GM12878 (cell line): Measurements from ENCODE around the gene DNAJC15. TPM values are rescaled to one million over a fixed set of nuclear protein-coding genes. Genes with fewer than 3 reads are reported as not detected.

Source experiments
- ATAC-seq: fragments of 200-7000 bp; cut with Tn5 transposase; 3 replicates; pipeline ENCODE4 v1.9.1; 2020; ENCODE audit warnings: mild to moderate bottlenecking, moderate library complexity
- BruUV-seq: library from RNA; stranded (reverse); fragments of 400-500 nt; replicated peaks from 2 replicates; lab custom pipeline; 2021; lab: Mats Ljungman, UMichigan
- CTCF ChIA-PET: fragments of 300-600 bp; sonication (Branson Sonifier 250); formaldehyde crosslinking; extraction: SDS; loops from one replicate; lab custom pipeline; 2021; ENCODE audit warnings: inconsistent platforms; lab: Yijun Ruan, JAX
- POLR2A ChIA-PET: fragments of 350-600 bp; formaldehyde crosslinking; extraction: SDS; loops from one replicate; lab custom pipeline; 2021; ENCODE audit warnings: inconsistent platforms; lab: Charles Lee
- RAD21 ChIA-PET: fragments of 300-600 bp; sonication (Branson Sonifier 250); formaldehyde crosslinking; loops from one replicate; lab custom pipeline; 2023; ENCODE audit warnings: antibody characterized with exemption; ENCODE audit not compliant: unreplicated experiment; lab: Charles Lee
- SMC1A ChIA-PET: fragments of 300-600 bp; sonication (Branson Sonifier 250); formaldehyde crosslinking; loops from one replicate; lab custom pipeline; 2023; ENCODE audit not compliant: unreplicated experiment, uncharacterized antibody; lab: Charles Lee
- DNase-seq: peaks from one replicate; pipeline ENCODE4 v3.0.0-alpha.2; 2011; ENCODE audit warnings: low read depth, low spot score
- FAIRE-seq: peaks from 3 replicates; lab custom pipeline; 2011; peaks lifted over from hg19 to GRCh38; lab: Jason Lieb, UNC
- H2AFZ ChIP-seq: 2 replicates; pipeline ENCODE4 v1.6.0; 2011; ENCODE audit warnings: low read depth, low read length, control low read depth; ENCODE audit not compliant: control insufficient read depth
- H3K27ac ChIP-seq: 2 replicates; pipeline ENCODE4 v1.5.1; 2011; ENCODE audit warnings: control low read depth; ENCODE audit not compliant: control insufficient read depth, insufficient read depth
- H3K27me3 ChIP-seq, 2 experiments: replicated peaks in 1 of 2; 2 replicates each; pipeline versions ENCODE4 v1.6.0 to v1.6.1; 2011; ENCODE audit warnings: low read length in 1 of 2; ENCODE audit not compliant: control insufficient read depth in 2 of 2, insufficient read depth in 2 of 2
- H3K36me3 ChIP-seq, 2 experiments: 2 replicates each; pipeline ENCODE4 v1.5.1; 2011; ENCODE audit warnings: low read length in 1 of 2; ENCODE audit not compliant: control insufficient read depth in 2 of 2, insufficient read depth in 2 of 2
- H3K4me1 ChIP-seq: 2 replicates; pipeline ENCODE4 v1.6.1; 2011; ENCODE audit warnings: mild to moderate bottlenecking, low read length, moderate library complexity, mixed read lengths; ENCODE audit not compliant: control insufficient read depth, insufficient read depth
- H3K4me2 ChIP-seq: 2 replicates; pipeline ENCODE4 v1.6.0; 2011; ENCODE audit warnings: control low read depth; ENCODE audit not compliant: control insufficient read depth, insufficient read depth
- H3K4me3 ChIP-seq: fragments of 200-600 bp; sonication (generic); 2 replicates; pipeline ENCODE4 v1.5.1; 2016
- H3K79me2 ChIP-seq: 2 replicates; pipeline ENCODE4 v1.6.0; 2011; ENCODE audit warnings: low read length; ENCODE audit not compliant: control insufficient read depth, insufficient read depth
- H3K9ac ChIP-seq: 2 replicates; pipeline ENCODE4 v1.8.0; 2011; ENCODE audit warnings: low read length, control low read depth, mixed read lengths; ENCODE audit not compliant: control insufficient read depth, insufficient read depth
- H3K9me3 ChIP-seq: replicated peaks from 3 replicates; pipeline ENCODE4 v1.5.1; 2011; ENCODE audit warnings: mild to moderate bottlenecking, low read length; ENCODE audit not compliant: control insufficient read depth, insufficient read depth
- H4K20me1 ChIP-seq: 2 replicates; pipeline ENCODE4 v1.6.0; 2011; ENCODE audit not compliant: control insufficient read depth, insufficient read depth
- ASH2L ChIP-seq: fragments of 300-600, 200-600 bp; sonication (generic); IDR thresholded peaks from 2 replicates; pipeline ENCODE4 v1.6.1; 2017; ENCODE audit warnings: low read depth, mild to moderate bottlenecking, borderline replicate concordance
- BCL3 ChIP-seq: IDR thresholded peaks from 2 replicates; pipeline ENCODE4 v1.6.1; 2011; ENCODE audit warnings: borderline replicate concordance, low read depth, mild to moderate bottlenecking, moderate library complexity, low read length; ENCODE audit not compliant: insufficient read depth, poor library complexity, severe bottlenecking
- BRCA1 ChIP-seq: IDR thresholded peaks from 2 replicates; pipeline ENCODE4 v1.6.1; 2011; ENCODE audit warnings: low read depth, low read length, improper control_type of control experiment
- CHD4 ChIP-seq: fragments of 200-600 bp; sonication (generic); IDR thresholded peaks from 2 replicates; pipeline ENCODE4 v1.6.1; 2016; ENCODE audit warnings: mild to moderate bottlenecking
- E2F8 ChIP-seq: fragments of 450-650 bp; IDR thresholded peaks from 2 replicates; pipeline ENCODE4 v1.6.1; 2018; ENCODE audit warnings: mild to moderate bottlenecking, low read depth, moderate library complexity; ENCODE audit not compliant: partially characterized antibody
- EZH2 ChIP-seq: IDR thresholded peaks from 2 replicates; pipeline ENCODE4 v1.6.1; 2012; ENCODE audit warnings: low read depth, mild to moderate bottlenecking, control low read depth, inconsistent platforms, low read length, borderline replicate concordance; ENCODE audit not compliant: control insufficient read depth
- HDGF ChIP-seq: fragments of 450-650 bp; IDR thresholded peaks from 2 replicates; pipeline ENCODE4 v1.6.1; 2016; ENCODE audit warnings: antibody characterized with exemption
- IKZF1 ChIP-seq: fragments of 450-650 bp; conservative IDR thresholded peaks from 2 replicates; pipeline ENCODE4 v1.6.1; 2017; ENCODE audit warnings: antibody characterized with exemption, mild to moderate bottlenecking
- KLF5 ChIP-seq: fragments of 450-650 bp; IDR thresholded peaks from 2 replicates; pipeline ENCODE4 v1.6.1; 2014; ENCODE audit warnings: mild to moderate bottlenecking; ENCODE audit not compliant: partially characterized antibody
- MYB ChIP-seq: fragments of 150-350 bp; IDR thresholded peaks from 2 replicates; pipeline ENCODE4 v1.6.1; 2014; ENCODE audit warnings: mild to moderate bottlenecking, low read depth, low read length, borderline replicate concordance
- RELA ChIP-seq: fragments of 450-650 bp; IDR thresholded peaks from 2 replicates; pipeline ENCODE4 v1.8.0; 2014; ENCODE audit warnings: borderline replicate concordance; ENCODE audit not compliant: partially characterized antibody
- SIX5 ChIP-seq: IDR thresholded peaks from 2 replicates; pipeline ENCODE4 v1.6.1; 2011; ENCODE audit warnings: mild to moderate bottlenecking, low read depth, low read length, moderate library complexity; ENCODE audit not compliant: severe bottlenecking
- SP1 ChIP-seq: IDR thresholded peaks from one replicate; pipeline ENCODE4 v1.6.1; 2011; ENCODE audit warnings: low read depth, low read length
- ZBTB4 ChIP-seq: fragments of 450-650 bp; formaldehyde crosslinking; IDR thresholded peaks from 2 replicates; pipeline ENCODE4 v1.4.0; 2022; ENCODE audit warnings: mild to moderate bottlenecking, moderate library complexity
- ZNF217 ChIP-seq: fragments of 450-650 bp; IDR thresholded peaks from 2 replicates; pipeline ENCODE4 v1.6.1; 2017; ENCODE audit warnings: antibody characterized with exemption, mild to moderate bottlenecking
- ZZZ3 ChIP-seq: IDR thresholded peaks from 2 replicates; pipeline ENCODE4 v1.6.1; 2011; ENCODE audit warnings: low read depth; ENCODE audit not compliant: control insufficient read depth, insufficient read length
- in situ Hi-C: fragments of 300-500 bp; cut with MboI; formaldehyde crosslinking; loops from 9 replicates; pipeline ENCODE4 v1.14.3; 2018; ENCODE audit warnings: mixed read lengths
- intact Hi-C: fragments of 100-400 bp; cut with micrococcal nuclease; formaldehyde crosslinking; loops from one replicate; pipeline ENCODE4 v1.14.2; 2022; ENCODE audit not compliant: unreplicated experiment
- polyA plus RNA-seq, 11 experiments: library from polyadenylated mRNA; depleted of rRNA in 4 of 11; unstranded in 6 of 11; stranded (reverse) in 5 of 11; fragments of >200 nt; fragmentation: Nextera tagmentation in 4 of 11; fragmentation: Illumina TruSeq in 1 of 11; extraction: Ambion mirVana in 4 of 11; extraction: Trizol in 1 of 11; gene quantifications; 1 replicate in 1 of 11; 2 replicates in 10 of 11; pipeline versions ENCODE4 v1.2.1 to v1.2.3, GENCODE V29; 2011 to 2016; ENCODE audit warnings: inconsistent platforms in 2 of 11, missing spikeins in 2 of 11, low read depth in 1 of 11
- total RNA-seq, 4 experiments: library from RNA; depleted of rRNA in 3 of 4; stranded (reverse); fragments of >200 nt in 3 of 4; fragmentation: Illumina TruSeq in 1 of 4; extraction: Trizol in 1 of 4; gene quantifications; 2 replicates each; pipeline versions ENCODE4 v1.2.1 to v1.2.3, GENCODE V29; 2013 to 2021

DNAJC15 gene
- total and polyA plus RNA-seq, 10 of the 15 experiments (the other 5 are each of a cell fraction or from before 2014, with no cell fraction given) = 13.1 to 104 (median 54.4) TPM

GRCh38 chr13:42981853-42982252 lies 41.5 kb upstream of the DNAJC15 start (continued):
- TF ChIP-seq E2F8 (no peak), KLF5 (no peak), EZH2 (no peak)

GRCh38 chr13:42984026-42984425 lies 39.4 kb upstream of the DNAJC15 start:
- CTCF ChIA-PET = interaction anchor here (0.7 kb wide), 1 partner anchor 13 kb away, joined by 4 read pairs; no protein-coding TSS in a partner anchor
- no peaks in the 10 kb centered on the region for H4K20me1 ChIP-seq
- POLR2A ChIA-PET = interaction anchor here (0.5 to 1.5 kb wide), 2 partner anchors 13 to 14 kb away, joined by 3 read pairs; no protein-coding TSS in a partner anchor
- H3K4me1 ChIP-seq = peaks cover 14% of the 10 kb centered on the region
- no peaks in the 10 kb centered on the region for H3K27me3 ChIP-seq
- no peak overlapping the region for H3K9ac ChIP-seq
- RAD21 ChIA-PET = no interaction called here
- DNase-seq = no peak
- no peak for FAIRE-seq
- peaks cover 14% of the 10 kb centered on the region for H3K79me2 ChIP-seq
- BruUV-seq = no TSS peak
- H3K9me3 ChIP-seq = no peaks in the 10 kb centered on the region; the same call in 1 of the 3 replicates
- H3K4me2 ChIP-seq = no peak overlapping the region
- SMC1A ChIA-PET = interaction anchor here (2.5 kb wide), 1 partner anchor 9 kb away, joined by 9 read pairs; no protein-coding TSS in a partner anchor
- H3K36me3 ChIP-seq = peaks cover 0 to 10% of the 10 kb centered on the region in 2 experiments; a peak in 1 of 4 replicates
- intact Hi-C loops (no loop called here), in situ Hi-C loops (no loop called here)
- H3K4me3 ChIP-seq = no peak overlapping the region
- H2AFZ ChIP-seq = no peak overlapping the region
- H3K27ac ChIP-seq = no peak overlapping the region
- ATAC-seq = no peak
- no peak for TF ChIP-seq SIX5
- TF ChIP-seq IKZF1 = no peak
- no peak for TF ChIP-seq BRCA1
- no peak for TF ChIP-seq SP1
- no peak for TF ChIP-seq BCL3
- TF ChIP-seq ZNF217 = no peak
- TF ChIP-seq ZBTB4 (CRISPR knock-in tag) = no peak
- TF ChIP-seq ZZZ3 = no peak
- TF ChIP-seq CHD4 = no peak
- TF ChIP-seq MYB = no peak
- TF ChIP-seq HDGF = no peak
- no peak for TF ChIP-seq ASH2L
- no peak for TF ChIP-seq RELA
- TF ChIP-seq EZH2 = no peak
